ENCODE measurements around the gene CAD. TPM values are rescaled to one million over a fixed set of nuclear protein-coding genes. Genes with fewer than 3 reads are reported as not detected.

Gene CAD
- total and polyA plus RNA-seq, 2 donors (not counting 1 experiment from before 2014, with no cell fraction given), result 11.9 to 32.0 TPM

DNA sequence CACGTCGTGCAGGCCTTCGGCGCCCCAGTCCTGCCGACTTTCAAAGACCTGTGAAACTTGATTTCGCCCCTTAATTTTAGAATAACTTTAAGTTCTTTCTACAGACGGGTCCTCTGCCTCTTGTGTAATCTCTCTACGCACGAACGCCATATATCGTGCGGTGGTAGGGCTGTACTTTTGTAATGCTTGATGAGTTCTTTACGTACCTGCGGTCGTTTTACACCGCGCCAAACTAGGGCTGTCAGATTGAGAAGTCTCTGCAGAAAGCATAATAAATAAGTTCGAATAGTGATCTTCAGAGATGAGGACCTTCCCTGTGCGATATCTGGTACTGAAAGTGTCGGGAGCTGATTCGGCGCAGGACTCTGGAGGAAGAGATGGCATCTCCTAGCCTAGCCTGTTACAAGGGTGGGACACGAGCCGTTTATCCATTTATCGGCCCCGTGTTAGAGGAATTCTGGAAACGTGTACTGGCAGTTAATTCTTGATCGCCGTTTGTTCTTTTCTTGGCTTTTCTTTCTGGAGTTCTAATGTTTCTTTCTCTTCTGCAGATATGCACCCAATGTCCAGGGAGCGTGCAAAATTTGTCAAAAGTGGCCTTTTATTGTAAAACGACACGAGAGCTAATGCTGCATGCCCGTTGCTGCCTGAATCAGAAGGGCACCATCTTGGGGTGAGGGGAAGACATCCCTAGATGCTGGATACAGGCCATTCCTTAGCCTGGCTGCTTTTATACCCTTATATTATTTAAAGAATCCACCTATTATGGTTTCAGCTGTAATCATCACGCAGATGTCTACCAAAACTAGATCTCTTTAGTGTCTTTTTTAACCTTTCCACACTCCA is 4.3 kb upstream of the CAD start:
- Histone ChIP-seq H3K9ac (ENCODE audit: insufficient read depth, low read length) (peak overlapping the region; percentile 98), H3K9me3 (ENCODE audit: control insufficient read depth, insufficient read depth, low read depth, low read length) (no peaks in the 10 kb centered on the region), H3K27me3 (ENCODE audit: control insufficient read depth, insufficient read depth, low read length) (no peaks in the 10 kb centered on the region), H3K4me1 (ENCODE audit: control insufficient read depth, extremely low read depth, insufficient read depth, low read length) (peaks cover 6% of the 10 kb centered on the region), H3K4me2 (ENCODE audit: extremely low read depth, insufficient read depth, low read length) (peak overlapping the region; percentile 96), H3K79me2 (ENCODE audit: control insufficient read depth, insufficient read depth, low read length) (peaks cover 10% of the 10 kb centered on the region), H3K27ac (ENCODE audit: insufficient read depth, low read length) (peak overlapping the region; percentile 99), H4K20me1 (ENCODE audit: control insufficient read depth, extremely low read depth, insufficient read depth, low read length) (no peaks in the 10 kb centered on the region), H3K36me3 (ENCODE audit: control insufficient read depth, insufficient read depth, low read length) (peaks cover 2% of the 10 kb centered on the region), H2AFZ (ENCODE audit: low read length) (peak overlapping the region; percentile 90), H3K4me3 (replicated peaks in 1 of 4; ENCODE audit: control extremely low read depth in 1 of 4, insufficient read depth in 1 of 4, low read depth in 3 of 4, low read length in 4 of 4) (peak overlapping the region; percentile 74 to 94 (median 88))
- DNase-seq (ENCODE audit: low read depth in 2 of 2), result peak; percentile 74 to 76
- TF ChIP-seq EZH2 (IDR thresholded peaks at IDR 0.05; ENCODE audit: low read length, missing control alignments), result no peak
- TF ChIP-seq, protein P1, sequence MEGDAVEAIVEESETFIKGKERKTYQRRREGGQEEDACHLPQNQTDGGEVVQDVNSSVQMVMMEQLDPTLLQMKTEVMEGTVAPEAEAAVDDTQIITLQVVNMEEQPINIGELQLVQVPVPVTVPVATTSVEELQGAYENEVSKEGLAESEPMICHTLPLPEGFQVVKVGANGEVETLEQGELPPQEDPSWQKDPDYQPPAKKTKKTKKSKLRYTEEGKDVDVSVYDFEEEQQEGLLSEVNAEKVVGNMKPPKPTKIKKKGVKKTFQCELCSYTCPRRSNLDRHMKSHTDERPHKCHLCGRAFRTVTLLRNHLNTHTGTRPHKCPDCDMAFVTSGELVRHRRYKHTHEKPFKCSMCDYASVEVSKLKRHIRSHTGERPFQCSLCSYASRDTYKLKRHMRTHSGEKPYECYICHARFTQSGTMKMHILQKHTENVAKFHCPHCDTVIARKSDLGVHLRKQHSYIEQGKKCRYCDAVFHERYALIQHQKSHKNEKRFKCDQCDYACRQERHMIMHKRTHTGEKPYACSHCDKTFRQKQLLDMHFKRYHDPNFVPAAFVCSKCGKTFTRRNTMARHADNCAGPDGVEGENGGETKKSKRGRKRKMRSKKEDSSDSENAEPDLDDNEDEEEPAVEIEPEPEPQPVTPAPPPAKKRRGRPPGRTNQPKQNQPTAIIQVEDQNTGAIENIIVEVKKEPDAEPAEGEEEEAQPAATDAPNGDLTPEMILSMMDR (conservative IDR thresholded peaks at IDR 0.05 in 1 of 2, IDR thresholded peaks at IDR 0.05 in 1 of 2; ENCODE audit: low read depth in 1 of 2, low read length in 2 of 2), result no peak

GRCh38 chr2:27214941-27215340 is 2.2 kb upstream of the CAD start:
- H3K27ac ChIP-seq (ENCODE audit: insufficient read depth, low read length), result no peak overlapping the region
- H3K4me2 ChIP-seq (ENCODE audit: extremely low read depth, insufficient read depth, low read length), result no peak overlapping the region
- TF ChIP-seq, protein P1 (conservative IDR thresholded peaks at IDR 0.05 in 1 of 2, IDR thresholded peaks at IDR 0.05 in 1 of 2; ENCODE audit: low read depth in 1 of 2, low read length in 2 of 2), result no peak
- no peak for TF ChIP-seq EZH2 (IDR thresholded peaks at IDR 0.05; ENCODE audit: low read length, missing control alignments)
- H3K79me2 ChIP-seq (ENCODE audit: control insufficient read depth, insufficient read depth, low read length), result peaks cover 13% of the 10 kb centered on the region
- no peak for DNase-seq (ENCODE audit: low read depth in 2 of 2)
- H4K20me1 ChIP-seq (ENCODE audit: control insufficient read depth, extremely low read depth, insufficient read depth, low read length), result no peaks in the 10 kb centered on the region
- H3K4me1 ChIP-seq (ENCODE audit: control insufficient read depth, extremely low read depth, insufficient read depth, low read length), result peaks cover 10% of the 10 kb centered on the region
- no peak overlapping the region for H3K9ac ChIP-seq (ENCODE audit: insufficient read depth, low read length)
- no peaks in the 10 kb centered on the region for H3K36me3 ChIP-seq (ENCODE audit: control insufficient read depth, insufficient read depth, low read length)
- no peaks in the 10 kb centered on the region for H3K9me3 ChIP-seq (ENCODE audit: control insufficient read depth, insufficient read depth, low read depth, low read length)
- no peak overlapping the region for H2AFZ ChIP-seq (ENCODE audit: low read length)
- H3K27me3 ChIP-seq (ENCODE audit: control insufficient read depth, insufficient read depth, low read length), result no peaks in the 10 kb centered on the region
- no peak overlapping the region for H3K4me3 ChIP-seq (replicated peaks in 1 of 4; ENCODE audit: control extremely low read depth in 1 of 4, insufficient read depth in 1 of 4, low read depth in 3 of 4, low read length in 4 of 4)

DNA sequence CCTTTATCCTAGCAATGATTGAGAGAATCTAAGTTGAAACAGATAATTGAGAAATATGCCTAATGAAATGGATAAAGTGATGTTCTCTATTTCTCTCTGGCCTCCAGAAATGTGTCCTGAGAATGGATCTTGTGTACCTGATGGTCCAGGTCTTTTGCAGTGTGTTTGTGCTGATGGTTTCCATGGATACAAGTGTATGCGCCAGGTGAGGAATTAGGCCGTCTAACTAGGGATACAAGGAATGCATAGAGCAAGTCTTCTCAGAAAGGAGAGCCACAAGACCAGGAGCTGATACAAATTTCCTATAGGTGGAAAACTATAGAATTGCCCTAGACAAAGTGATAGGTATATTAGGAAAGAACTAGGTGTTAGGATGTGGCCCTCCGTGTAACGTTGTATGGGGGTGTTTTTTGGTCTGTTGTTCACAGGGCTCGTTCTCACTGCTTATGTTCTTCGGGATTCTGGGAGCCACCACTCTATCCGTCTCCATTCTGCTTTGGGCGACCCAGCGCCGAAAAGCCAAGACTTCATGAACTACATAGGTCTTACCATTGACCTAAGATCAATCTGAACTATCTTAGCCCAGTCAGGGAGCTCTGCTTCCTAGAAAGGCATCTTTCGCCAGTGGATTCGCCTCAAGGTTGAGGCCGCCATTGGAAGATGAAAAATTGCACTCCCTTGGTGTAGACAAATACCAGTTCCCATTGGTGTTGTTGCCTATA is 592 bp upstream of the CAD start:
- peaks cover 2% of the 10 kb centered on the region for H3K36me3 ChIP-seq (ENCODE audit: control insufficient read depth, insufficient read depth, low read length)
- no peak overlapping the region for H3K9ac ChIP-seq (ENCODE audit: insufficient read depth, low read length)
- DNase-seq (ENCODE audit: low read depth in 2 of 2), result no peak
- peak overlapping the region; percentile 26 for H3K4me2 ChIP-seq (ENCODE audit: extremely low read depth, insufficient read depth, low read length)
- no peaks in the 10 kb centered on the region for H3K27me3 ChIP-seq (ENCODE audit: control insufficient read depth, insufficient read depth, low read length)
- H3K27ac ChIP-seq (ENCODE audit: insufficient read depth, low read length), result peak overlapping the region; percentile 89
- no peak overlapping the region for H2AFZ ChIP-seq (ENCODE audit: low read length)
- H3K4me3 ChIP-seq (replicated peaks in 1 of 4; ENCODE audit: control extremely low read depth in 1 of 4, insufficient read depth in 1 of 4, low read depth in 3 of 4, low read length in 4 of 4), result peak overlapping the region; percentile 40 to 87 (median 56)
- no peaks in the 10 kb centered on the region for H4K20me1 ChIP-seq (ENCODE audit: control insufficient read depth, extremely low read depth, insufficient read depth, low read length)
- H3K4me1 ChIP-seq (ENCODE audit: control insufficient read depth, extremely low read depth, insufficient read depth, low read length), result peaks cover 10% of the 10 kb centered on the region
- no peaks in the 10 kb centered on the region for H3K9me3 ChIP-seq (ENCODE audit: control insufficient read depth, insufficient read depth, low read depth, low read length)
- peaks cover 13% of the 10 kb centered on the region for H3K79me2 ChIP-seq (ENCODE audit: control insufficient read depth, insufficient read depth, low read length)
- TF ChIP-seq, protein P1 (conservative IDR thresholded peaks at IDR 0.05 in 1 of 2, IDR thresholded peaks at IDR 0.05 in 1 of 2; ENCODE audit: low read depth in 1 of 2, low read length in 2 of 2), result no peak
- no peak for TF ChIP-seq EZH2 (IDR thresholded peaks at IDR 0.05; ENCODE audit: low read length, missing control alignments)
